ENCODE results near the gene ANP32B. TPM values are rescaled to one million over a fixed set of nuclear protein-coding genes. Genes with fewer than 3 reads are reported as not detected.
"Not testable (repeated sequence)": the region's sequence is repeated elsewhere in the genome, so short reads cannot be mapped to it uniquely, and the experiment has no call there.

Gene ANP32B
- polyA plus RNA-seq, 1 of the 3 experiments (the other 2 are of a cell fraction): 28.4 TPM

DNA sequence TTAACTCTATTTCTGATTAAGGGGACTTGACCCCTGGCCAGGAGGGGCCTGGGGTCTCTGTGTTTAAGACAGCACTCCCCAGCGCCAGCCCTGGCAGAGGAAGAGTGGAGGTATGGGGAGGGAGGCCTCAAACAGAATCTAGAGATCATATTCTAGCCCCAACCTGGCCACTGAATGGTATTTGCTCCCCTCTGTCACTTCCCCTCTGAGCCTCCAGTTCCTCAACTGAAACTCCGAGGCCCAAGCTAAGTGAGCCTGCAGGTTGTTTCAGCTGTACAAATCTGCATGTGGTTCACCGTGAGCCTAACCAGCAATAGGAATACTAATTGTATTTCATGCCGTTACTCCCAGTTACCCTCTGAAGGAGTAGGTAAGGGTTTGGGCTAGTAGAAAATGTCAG is 36.0 kb downstream of the ANP32B start (continued):
- TF ChIP-seq CTCF (IDR thresholded peaks at IDR 0.05): no peak

- not testable (repeated sequence) for H3K27me3 ChIP-seq (ENCODE audit: insufficient read depth); H3F3A ChIP-seq (replicated peaks; ENCODE audit: insufficient read depth); H3K79me2 ChIP-seq (ENCODE audit: insufficient read depth); H2AFZ ChIP-seq (ENCODE audit: low read depth); H3K9ac ChIP-seq; H3K9me3 ChIP-seq; DNase-seq; H3K4me3 ChIP-seq (ENCODE audit: low read depth in 2 of 2, low read length in 1 of 2); H3K9me2 ChIP-seq; H3K4me2 ChIP-seq; H4K20me1 ChIP-seq (ENCODE audit: insufficient read depth); H3K27ac ChIP-seq (ENCODE audit: low read depth in 2 of 2, low read length in 1 of 2)
- POLR2A ChIA-PET: interaction anchor here (1.6 kb wide), 1 partner anchor 37 kb away, joined by 5 read pairs; the partner anchor contains the start of gene ANP32B
- peaks cover 35 to 36% of the 10 kb centered on the region in 2 experiments for H3K36me3 ChIP-seq (replicated peaks in 1 of 2; ENCODE audit: control insufficient read depth in 1 of 2, insufficient read depth in 2 of 2, low read length in 1 of 2)
- CTCF ChIA-PET: interaction anchor here (5.4 to 7.6 kb wide), 2 partner anchors 14 to 97 kb away, joined by 34 to 44 read pairs; partner anchors contain the start of gene TRMO
- 89% methylated on average over 5 of the region's 5 CpGs for WGBS (ENCODE audit: low lambda C conversion rate)
- H3K4me1 ChIP-seq (ENCODE audit: control insufficient read depth in 1 of 2, insufficient read depth in 2 of 2, low read depth in 1 of 2, low read length in 1 of 2): peaks cover 0 to 16% of the 10 kb centered on the region in 2 experiments; a peak in 2 of 4 replicates
Observed at GRCh38 chr9:98019869-98020268, 36.7 kb downstream of the ANP32B start.

DNA sequence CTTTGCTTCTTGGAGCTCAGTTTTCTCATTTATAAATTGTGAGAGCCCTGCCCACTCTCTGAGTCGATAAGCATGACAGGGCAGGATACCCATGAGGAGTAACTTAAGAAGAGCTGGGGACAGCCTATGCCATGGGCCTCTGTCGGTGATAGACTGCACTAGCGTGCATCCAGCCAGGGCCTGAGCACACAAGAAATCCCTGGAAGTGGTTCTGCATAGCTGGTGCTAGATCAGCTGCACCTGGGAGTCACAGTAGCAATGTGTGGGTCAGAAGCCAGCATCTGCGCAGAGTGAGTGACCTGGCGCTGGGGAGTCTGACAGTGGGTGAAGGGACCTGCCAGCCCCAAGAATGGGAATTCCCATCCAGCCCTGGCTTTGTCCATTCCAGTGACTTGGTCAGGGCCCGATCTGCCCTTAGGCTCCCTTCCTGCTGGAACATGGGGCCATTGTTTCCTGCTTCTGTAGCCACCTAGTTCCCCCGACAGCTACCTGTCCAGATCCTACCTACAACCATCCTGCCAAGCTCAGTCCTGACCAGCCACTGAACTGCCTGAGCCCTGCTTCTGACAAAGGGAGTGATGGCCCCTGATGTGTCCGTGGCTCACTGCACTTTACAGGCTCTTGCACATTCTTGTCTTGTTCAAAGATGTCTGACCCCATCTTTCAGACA is 37.5 kb downstream of the ANP32B start:
- peak overlapping the region in 1 of 2 experiments; percentile 60; a peak in 1 of 4 replicates for H3K27ac ChIP-seq (ENCODE audit: low read depth in 2 of 2, low read length in 1 of 2)
- H3K9me2 ChIP-seq: no peaks in the 10 kb centered on the region
- H2AFZ ChIP-seq (ENCODE audit: low read depth): no peak overlapping the region
- H3F3A ChIP-seq (replicated peaks; ENCODE audit: insufficient read depth): peaks cover 9% of the 10 kb centered on the region
- ChIA-PET POLR2A (interaction anchor here (0.7 to 1.6 kb wide), 3 partner anchors 24 to 38 kb away, joined by 3 to 5 read pairs (median 4); partner anchors contain the start of gene ANP32B), CTCF (interaction anchor here (0.9 to 7.6 kb wide), 4 partner anchors 13 to 97 kb away, joined by 3 to 44 read pairs (median 19); partner anchors contain the start of genes ANP32B and TRMO)
- H3K4me1 ChIP-seq (ENCODE audit: control insufficient read depth in 1 of 2, insufficient read depth in 2 of 2, low read depth in 1 of 2, low read length in 1 of 2): peaks cover 0 to 16% of the 10 kb centered on the region in 2 experiments; a peak in 2 of 4 replicates
- no peaks in the 10 kb centered on the region for H4K20me1 ChIP-seq (ENCODE audit: insufficient read depth)
- no peak overlapping the region for H3K4me2 ChIP-seq
- no peak overlapping the region for H3K9ac ChIP-seq
- H3K4me3 ChIP-seq (ENCODE audit: low read depth in 2 of 2, low read length in 1 of 2): no peak overlapping the region
- no peaks in the 10 kb centered on the region for H3K9me3 ChIP-seq
- DNase-seq: no peak
- peaks cover 29 to 32% of the 10 kb centered on the region in 2 experiments for H3K36me3 ChIP-seq (replicated peaks in 1 of 2; ENCODE audit: control insufficient read depth in 1 of 2, insufficient read depth in 2 of 2, low read length in 1 of 2)
- no peaks in the 10 kb centered on the region for H3K79me2 ChIP-seq (ENCODE audit: insufficient read depth)
- 96% methylated on average over 7 of the region's 8 CpGs for WGBS (ENCODE audit: low lambda C conversion rate)
- H3K27me3 ChIP-seq (ENCODE audit: insufficient read depth): no peaks in the 10 kb centered on the region
- TF ChIP-seq EZH2phosphoT487 (IDR thresholded peaks at IDR 0.05; ENCODE audit: borderline replicate concordance, low read depth): no peak
- no peak for TF ChIP-seq MXI1 (IDR thresholded peaks at IDR 0.05; ENCODE audit: low read depth, low read length)
- no peak for TF ChIP-seq FOSL2 (IDR thresholded peaks at IDR 0.05; ENCODE audit: borderline replicate concordance, low read depth)
- TF ChIP-seq PBX3 (IDR thresholded peaks at IDR 0.05): no peak
- no peak for TF ChIP-seq NRF1 (IDR thresholded peaks at IDR 0.05; ENCODE audit: low read depth, low read length)
- TF ChIP-seq, protein P1, sequence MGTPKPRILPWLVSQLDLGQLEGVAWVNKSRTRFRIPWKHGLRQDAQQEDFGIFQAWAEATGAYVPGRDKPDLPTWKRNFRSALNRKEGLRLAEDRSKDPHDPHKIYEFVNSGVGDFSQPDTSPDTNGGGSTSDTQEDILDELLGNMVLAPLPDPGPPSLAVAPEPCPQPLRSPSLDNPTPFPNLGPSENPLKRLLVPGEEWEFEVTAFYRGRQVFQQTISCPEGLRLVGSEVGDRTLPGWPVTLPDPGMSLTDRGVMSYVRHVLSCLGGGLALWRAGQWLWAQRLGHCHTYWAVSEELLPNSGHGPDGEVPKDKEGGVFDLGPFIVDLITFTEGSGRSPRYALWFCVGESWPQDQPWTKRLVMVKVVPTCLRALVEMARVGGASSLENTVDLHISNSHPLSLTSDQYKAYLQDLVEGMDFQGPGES (IDR thresholded peaks at IDR 0.05; ENCODE audit: low read depth, low read length): no peak
- no peak for TF ChIP-seq TAF1 (IDR thresholded peaks at IDR 0.05; ENCODE audit: borderline replicate concordance, low read depth, low read length)
- no peak for TF ChIP-seq ZBTB33 (IDR thresholded peaks at IDR 0.05; ENCODE audit: borderline replicate concordance, low read depth)
- no peak for TF ChIP-seq FOXJ3 (CRISPR knock-in tag; IDR thresholded peaks at IDR 0.05)
- TF ChIP-seq JUND (IDR thresholded peaks at IDR 0.05): no peak
- TF ChIP-seq, protein P2, sequence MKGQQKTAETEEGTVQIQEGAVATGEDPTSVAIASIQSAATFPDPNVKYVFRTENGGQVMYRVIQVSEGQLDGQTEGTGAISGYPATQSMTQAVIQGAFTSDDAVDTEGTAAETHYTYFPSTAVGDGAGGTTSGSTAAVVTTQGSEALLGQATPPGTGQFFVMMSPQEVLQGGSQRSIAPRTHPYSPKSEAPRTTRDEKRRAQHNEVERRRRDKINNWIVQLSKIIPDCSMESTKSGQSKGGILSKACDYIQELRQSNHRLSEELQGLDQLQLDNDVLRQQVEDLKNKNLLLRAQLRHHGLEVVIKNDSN (IDR thresholded peaks at IDR 0.05; ENCODE audit: borderline replicate concordance, low read depth): no peak

Measured in SK-N-SH (cell line).